ENCODE data around the gene C2CD4B. TPM values are rescaled to one million over a fixed set of nuclear protein-coding genes. Genes with fewer than 3 reads are reported as not detected.
A peak's percentile ranks its signal among the peaks of the same experiment; 100 is the strongest.

C2CD4B gene
- polyA plus RNA-seq, 2 of the 4 experiments (the other 2 are of a cell fraction): 0.06 to 0.63 TPM

DNA sequence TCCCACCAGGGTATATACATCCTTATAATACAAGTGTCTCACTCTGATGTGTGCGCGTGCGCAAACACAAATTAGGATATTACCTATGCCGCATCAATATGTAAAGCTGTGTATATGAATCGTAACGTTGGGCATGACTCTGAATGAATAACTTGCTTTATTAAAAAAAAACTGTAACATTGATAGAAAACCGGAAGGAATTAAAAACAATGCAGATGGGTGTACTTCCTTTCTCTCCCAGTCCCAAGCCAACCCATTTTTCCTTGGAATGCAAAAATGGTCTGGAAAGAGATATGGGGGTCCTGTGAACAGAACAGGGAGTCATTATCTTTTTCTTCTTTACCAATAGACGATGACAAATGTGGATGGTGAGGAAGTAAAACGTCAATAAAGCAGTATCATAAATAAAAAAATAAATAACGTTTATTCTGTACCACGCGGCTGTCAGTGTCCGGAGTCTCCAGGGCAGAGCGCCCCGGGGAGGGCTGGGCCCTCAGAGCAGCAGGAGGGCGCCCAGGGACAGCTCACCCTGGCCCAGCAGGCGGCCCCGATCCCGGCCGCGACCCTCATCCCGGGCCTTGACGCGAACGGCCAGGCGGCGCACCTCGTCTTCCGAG lies 1.6 kb downstream of the C2CD4B start:
- ATAC-seq: peak; percentile 50 to 52
- Histone ChIP-seq H3K4me3 (peak overlapping the region; percentile 59), H3K9me3 (no peaks in the 10 kb centered on the region; the same call in 2 of the 3 replicates), H3K4me2 (peak overlapping the region; percentile 93), H3K27ac (peak overlapping the region in 1 of 2 experiments; percentile 70; a peak in 3 of 6 replicates), H3K4me1 (no peaks in the 10 kb centered on the region)
- no peak for DNase-seq (ENCODE audit: low read depth in 1 of 2, low spot score in 1 of 2)
- ChIA-PET POLR2A (no interaction called here), CTCF (interaction anchor here (0.7 to 2.1 kb wide), 5 partner anchors 38 to 143 kb away, joined by 3 to 6 read pairs (median 3); partner anchors contain the start of gene VPS13C)
- 49% methylated on average over 26 of the region's 29 CpGs for WGBS (ENCODE audit: missing lambda C conversion rate)
- FAIRE-seq: no peak
- TF ChIP-seq HOXB5 (CRISPR knock-in tag; IDR thresholded peaks at IDR 0.05) (no peak), HDAC2 (IDR thresholded peaks at IDR 0.05) (no peak), MAZ (IDR thresholded peaks at IDR 0.05; ENCODE audit: borderline replicate concordance, low read depth, low read length) (no peak), MAFK (IDR thresholded peaks at IDR 0.05; ENCODE audit: partially characterized antibody) (no peak), ZNF302 (CRISPR knock-in tag; IDR thresholded peaks at IDR 0.05) (no peak)

DNA sequence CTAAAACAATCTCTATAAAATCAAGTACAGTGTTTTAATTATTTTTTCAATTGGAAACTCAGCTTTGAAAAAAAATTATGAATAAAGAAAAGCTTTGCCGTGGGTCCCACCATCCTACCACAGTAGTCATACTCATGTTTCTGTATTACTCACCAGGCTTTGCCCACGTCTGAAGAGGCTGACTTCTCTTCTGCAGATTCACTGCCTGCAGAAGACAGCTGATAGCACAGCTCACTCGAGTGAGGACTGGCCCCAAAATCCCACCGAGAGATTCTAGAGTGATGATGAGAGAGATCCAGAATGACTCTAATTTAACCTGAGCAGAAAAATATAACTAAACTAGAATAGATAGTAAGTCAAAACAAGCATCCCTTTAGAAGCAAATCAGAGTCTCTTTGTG lies 11.9 kb downstream of the C2CD4B start:
- no peak for TF ChIP-seq POLR2A (IDR thresholded peaks at IDR 0.05; ENCODE audit: low read length)
- TF ChIP-seq, protein P1, sequence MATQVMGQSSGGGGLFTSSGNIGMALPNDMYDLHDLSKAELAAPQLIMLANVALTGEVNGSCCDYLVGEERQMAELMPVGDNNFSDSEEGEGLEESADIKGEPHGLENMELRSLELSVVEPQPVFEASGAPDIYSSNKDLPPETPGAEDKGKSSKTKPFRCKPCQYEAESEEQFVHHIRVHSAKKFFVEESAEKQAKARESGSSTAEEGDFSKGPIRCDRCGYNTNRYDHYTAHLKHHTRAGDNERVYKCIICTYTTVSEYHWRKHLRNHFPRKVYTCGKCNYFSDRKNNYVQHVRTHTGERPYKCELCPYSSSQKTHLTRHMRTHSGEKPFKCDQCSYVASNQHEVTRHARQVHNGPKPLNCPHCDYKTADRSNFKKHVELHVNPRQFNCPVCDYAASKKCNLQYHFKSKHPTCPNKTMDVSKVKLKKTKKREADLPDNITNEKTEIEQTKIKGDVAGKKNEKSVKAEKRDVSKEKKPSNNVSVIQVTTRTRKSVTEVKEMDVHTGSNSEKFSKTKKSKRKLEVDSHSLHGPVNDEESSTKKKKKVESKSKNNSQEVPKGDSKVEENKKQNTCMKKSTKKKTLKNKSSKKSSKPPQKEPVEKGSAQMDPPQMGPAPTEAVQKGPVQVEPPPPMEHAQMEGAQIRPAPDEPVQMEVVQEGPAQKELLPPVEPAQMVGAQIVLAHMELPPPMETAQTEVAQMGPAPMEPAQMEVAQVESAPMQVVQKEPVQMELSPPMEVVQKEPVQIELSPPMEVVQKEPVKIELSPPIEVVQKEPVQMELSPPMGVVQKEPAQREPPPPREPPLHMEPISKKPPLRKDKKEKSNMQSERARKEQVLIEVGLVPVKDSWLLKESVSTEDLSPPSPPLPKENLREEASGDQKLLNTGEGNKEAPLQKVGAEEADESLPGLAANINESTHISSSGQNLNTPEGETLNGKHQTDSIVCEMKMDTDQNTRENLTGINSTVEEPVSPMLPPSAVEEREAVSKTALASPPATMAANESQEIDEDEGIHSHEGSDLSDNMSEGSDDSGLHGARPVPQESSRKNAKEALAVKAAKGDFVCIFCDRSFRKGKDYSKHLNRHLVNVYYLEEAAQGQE (IDR thresholded peaks at IDR 0.05): no peak
- no peak for TF ChIP-seq NPAS2 (CRISPR knock-in tag; IDR thresholded peaks at IDR 0.05; ENCODE audit: borderline replicate concordance)
- Histone ChIP-seq H3K27ac (no peak overlapping the region), H3K9me3 (no peaks in the 10 kb centered on the region), H3K4me1 (no peaks in the 10 kb centered on the region), H3K4me2 (no peak overlapping the region), H3K4me3 (no peak overlapping the region)
- ATAC-seq (no peak), FAIRE-seq (no peak), DNase-seq (ENCODE audit: low read depth in 1 of 2, low spot score in 1 of 2) (no peak)
- ChIA-PET CTCF (interaction anchor here (0.9 to 3.0 kb wide), 6 partner anchors 11 to 153 kb away, joined by 3 to 13 read pairs (median 4); partner anchors contain the start of gene VPS13C), POLR2A (interaction anchor here (0.6 kb wide), 1 partner anchor 8 kb away, joined by 3 read pairs; no protein-coding TSS in a partner anchor)
- 19% methylated on average over 4 of the region's 4 CpGs for WGBS (ENCODE audit: missing lambda C conversion rate)

DNA sequence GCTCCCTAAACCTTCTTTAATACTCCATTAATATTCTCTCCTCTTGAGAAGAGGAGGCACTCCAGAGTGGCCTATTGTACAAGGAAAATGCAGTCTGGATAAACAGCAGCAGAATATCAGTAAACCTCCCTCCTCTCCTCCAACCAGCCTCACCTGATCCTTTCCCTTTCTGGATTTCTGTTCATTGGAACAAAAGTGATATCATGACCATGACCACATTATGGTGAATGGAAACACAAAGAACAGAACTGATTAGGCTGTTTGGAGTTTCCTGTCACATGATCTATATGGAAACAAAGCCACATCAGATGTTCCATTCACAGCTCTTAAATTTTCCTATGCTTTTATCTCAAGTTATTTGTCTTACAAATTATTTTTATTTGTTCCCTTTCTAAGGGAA lies 14.6 kb downstream of the C2CD4B start:
- H3K27ac ChIP-seq: no peak overlapping the region
- H3K4me1 ChIP-seq: no peaks in the 10 kb centered on the region
- H3K9me3 ChIP-seq: no peaks in the 10 kb centered on the region
- no peak for DNase-seq (ENCODE audit: low read depth in 1 of 2, low spot score in 1 of 2)
- H3K4me2 ChIP-seq: no peak overlapping the region
- peak; percentile 80 for FAIRE-seq
- no peak overlapping the region for H3K4me3 ChIP-seq
- ATAC-seq: no peak
- POLR2A ChIA-PET: no interaction called here
- CTCF ChIA-PET: interaction anchor here (2.2 kb wide), 1 partner anchor 8 kb away, joined by 8 read pairs; no protein-coding TSS in a partner anchor
- TF ChIP-seq, protein P2, sequence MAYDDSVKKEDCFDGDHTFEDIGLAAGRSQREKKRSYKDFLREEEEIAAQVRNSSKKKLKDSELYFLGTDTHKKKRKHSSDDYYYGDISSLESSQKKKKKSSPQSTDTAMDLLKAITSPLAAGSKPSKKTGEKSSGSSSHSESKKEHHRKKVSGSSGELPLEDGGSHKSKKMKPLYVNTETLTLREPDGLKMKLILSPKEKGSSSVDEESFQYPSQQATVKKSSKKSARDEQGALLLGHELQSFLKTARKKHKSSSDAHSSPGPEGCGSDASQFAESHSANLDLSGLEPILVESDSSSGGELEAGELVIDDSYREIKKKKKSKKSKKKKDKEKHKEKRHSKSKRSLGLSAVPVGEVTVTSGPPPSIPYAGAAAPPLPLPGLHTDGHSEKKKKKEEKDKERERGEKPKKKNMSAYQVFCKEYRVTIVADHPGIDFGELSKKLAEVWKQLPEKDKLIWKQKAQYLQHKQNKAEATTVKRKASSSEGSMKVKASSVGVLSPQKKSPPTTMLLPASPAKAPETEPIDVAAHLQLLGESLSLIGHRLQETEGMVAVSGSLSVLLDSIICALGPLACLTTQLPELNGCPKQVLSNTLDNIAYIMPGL (CRISPR knock-in tag; IDR thresholded peaks at IDR 0.05; ENCODE audit: borderline replicate concordance): no peak
- TF ChIP-seq RARB (CRISPR knock-in tag; IDR thresholded peaks at IDR 0.05) (no peak), POLR2AphosphoS2 (conservative IDR thresholded peaks at IDR 0.05; ENCODE audit: low read length) (no peak), BHLHE40 (IDR thresholded peaks at IDR 0.05; ENCODE audit: low read depth, low read length) (no peak), RNF2 (IDR thresholded peaks at IDR 0.05; ENCODE audit: borderline replicate concordance, low read depth) (no peak), HEYL (CRISPR knock-in tag; IDR thresholded peaks at IDR 0.05) (no peak)

Data from A549 (cell line).